Neural progenitor cell (in vitro differentiated cells): ENCODE results near the gene PITX3. TPM values are rescaled to one million over a fixed set of nuclear protein-coding genes. Genes with fewer than 3 reads are reported as not detected.
A peak's percentile ranks its signal among the peaks of the same experiment; 100 is the strongest.

Experiments used
- DNase-seq: peaks from one replicate; pipeline ENCODE4 v3.0.0-alpha.2; 2016; ENCODE audit warnings: low spot score
- H2AFZ ChIP-seq: fragments of 200-600 bp; sonication (generic); replicated peaks from 2 replicates; pipeline ENCODE4 v1.6.1; 2016; ENCODE audit warnings: antibody characterized with exemption
- H3F3A ChIP-seq: fragments of 200-600 bp; sonication (generic); 2 replicates; pipeline ENCODE4 v1.6.1; 2016; ENCODE audit warnings: antibody characterized with exemption, low read depth
- H3K27ac ChIP-seq: fragments of 200-600 bp; sonication (generic); 2 replicates; pipeline ENCODE4 v1.5.1; 2016; ENCODE audit warnings: mild to moderate bottlenecking
- H3K27me3 ChIP-seq: fragments of 200-600 bp; sonication (generic); 2 replicates; pipeline ENCODE4 v1.6.1; 2016; ENCODE audit warnings: mild to moderate bottlenecking, moderate library complexity
- H3K36me3 ChIP-seq: fragments of 200-600 bp; sonication (generic); 2 replicates; pipeline ENCODE4 v1.5.1; 2016
- H3K4me1 ChIP-seq: fragments of 200-600 bp; sonication (generic); 2 replicates; pipeline ENCODE4 v1.6.1; 2016; ENCODE audit warnings: mixed run types
- H3K4me2 ChIP-seq: fragments of 200-600 bp; sonication (generic); 2 replicates; pipeline ENCODE4 v1.6.1; 2016
- H3K4me3 ChIP-seq: fragments of 200-600 bp; sonication (generic); 2 replicates; pipeline ENCODE4 v1.5.1; 2016
- H3K79me2 ChIP-seq: fragments of 200-600 bp; sonication (generic); 2 replicates; pipeline ENCODE4 v1.6.1; 2016; ENCODE audit warnings: low read depth
- H3K9ac ChIP-seq: fragments of 200-600 bp; sonication (generic); 2 replicates; pipeline ENCODE4 v1.6.1; 2016
- H3K9me3 ChIP-seq: fragments of 200-600 bp; sonication (generic); 2 replicates; pipeline ENCODE4 v1.5.1; 2016; ENCODE audit warnings: low read depth
- H4K20me1 ChIP-seq: fragments of 200-600 bp; sonication (generic); 2 replicates; pipeline ENCODE4 v1.6.1; 2016; ENCODE audit warnings: low read depth
- H3K27ac Mint-ChIP-seq: 3 replicates; pipeline ENCODE4 v1.8.0; 2021; ENCODE audit warnings: mixed read lengths
- H3K27me3 Mint-ChIP-seq: 2 replicates; pipeline ENCODE4 v1.8.0; 2022; ENCODE audit warnings: low read depth, mild to moderate bottlenecking, inconsistent platforms, moderate library complexity, mixed read lengths; ENCODE audit not compliant: insufficient read depth
- H3K36me3 Mint-ChIP-seq: 3 replicates; pipeline ENCODE4 v1.8.0; 2021; ENCODE audit warnings: mixed read lengths
- H3K4me1 Mint-ChIP-seq: 3 replicates; pipeline ENCODE4 v1.8.0; 2021; ENCODE audit warnings: mixed read lengths
- H3K4me3 Mint-ChIP-seq: 3 replicates; pipeline ENCODE4 v1.8.0; 2021; ENCODE audit warnings: mild to moderate bottlenecking, moderate library complexity, mixed read lengths
- H3K9me3 Mint-ChIP-seq: 3 replicates; pipeline ENCODE4 v1.8.0; 2020; ENCODE audit warnings: mixed read lengths
- CTCF ChIP-seq: fragments of 200-600 bp; sonication (generic); IDR thresholded peaks from 2 replicates; pipeline ENCODE4 v1.5.1; 2017; ENCODE audit warnings: antibody characterized with exemption, mild to moderate bottlenecking
- EZH2 ChIP-seq: fragments of 200-600 bp; sonication (generic); IDR thresholded peaks from 2 replicates; pipeline ENCODE4 v1.6.1; 2017; ENCODE audit warnings: antibody characterized with exemption, mild to moderate bottlenecking, moderate library complexity
- EZH2phosphoT487 ChIP-seq: fragments of 200-600 bp; sonication (generic); IDR thresholded peaks from 2 replicates; pipeline ENCODE4 v1.6.1; 2017; ENCODE audit warnings: antibody characterized with exemption
- total RNA-seq: library from RNA; depleted of rRNA; stranded (reverse); fragments of >200 nt; gene quantifications from 2 replicates; pipeline ENCODE4 v1.2.3, GENCODE V29; 2015; ENCODE audit warnings: low replicate concordance

Gene PITX3
- total RNA-seq, 1 donor from 2014 or later, result not detected

- H3K9me3 ChIP-seq, result no peaks in the 10 kb centered on the region
- H3K9ac ChIP-seq, result peak overlapping the region; percentile 68
- H3K79me2 ChIP-seq, result peaks cover 52% of the 10 kb centered on the region
- peak overlapping the region; percentile 99 for H3K4me3 Mint-ChIP-seq
- H3F3A ChIP-seq, result peaks cover 11% of the 10 kb centered on the region
- H3K27ac ChIP-seq, result peak overlapping the region; percentile 81
- H3K9me3 Mint-ChIP-seq, result no peaks in the 10 kb centered on the region
- H4K20me1 ChIP-seq, result peaks cover 32% of the 10 kb centered on the region
- H2AFZ ChIP-seq, result no peak overlapping the region
- H3K27ac Mint-ChIP-seq, result peak overlapping the region; percentile 84
- H3K27me3 Mint-ChIP-seq, result peaks cover 17% of the 10 kb centered on the region
- DNase-seq, result no peak
- peak overlapping the region; percentile 73 for H3K4me3 ChIP-seq
- H3K36me3 Mint-ChIP-seq, result peaks cover 4% of the 10 kb centered on the region
- peaks cover 19% of the 10 kb centered on the region for H3K4me1 ChIP-seq
- H3K36me3 ChIP-seq, result no peaks in the 10 kb centered on the region
- H3K27me3 ChIP-seq, result peaks cover 31% of the 10 kb centered on the region
- H3K4me2 ChIP-seq, result peak overlapping the region; percentile 92
- H3K4me1 Mint-ChIP-seq, result peaks cover 35% of the 10 kb centered on the region
- no peak for TF ChIP-seq EZH2
- no peak for TF ChIP-seq EZH2phosphoT487
- TF ChIP-seq CTCF, result no peak
Observed at GRCh38 chr10:102245932-102246251, 4.6 kb upstream of the PITX3 start.

- Histone ChIP-seq H3K27ac (peak within 1 kb of the TSS; percentile 81), H4K20me1 (peaks cover 36% of the 10 kb centered on the region), H2AFZ (peak within 1 kb of the TSS; percentile 83), H3K4me2 (peak within 1 kb of the TSS; percentile 92), H3K9ac (peak within 1 kb of the TSS; percentile 68), H3K36me3 (no peaks in the 10 kb centered on the region), H3K4me3 (peak within 1 kb of the TSS; percentile 73), H3K27me3 (peaks cover 37% of the 10 kb centered on the region), H3K9me3 (no peaks in the 10 kb centered on the region), H3F3A (peaks cover 14% of the 10 kb centered on the region), H3K79me2 (peaks cover 46% of the 10 kb centered on the region), H3K4me1 (peaks cover 23% of the 10 kb centered on the region)
- peaks cover 39% of the 10 kb centered on the region for H3K4me1 Mint-ChIP-seq
- H3K36me3 Mint-ChIP-seq, result peaks cover 4% of the 10 kb centered on the region
- DNase-seq, result peak; percentile 99
- TF ChIP-seq EZH2, result no peak
- no peak for TF ChIP-seq CTCF
- TF ChIP-seq EZH2phosphoT487, result no peak
- no peaks in the 10 kb centered on the region for H3K9me3 Mint-ChIP-seq
- H3K4me3 Mint-ChIP-seq, result peak within 1 kb of the TSS; percentile 99
- H3K27ac Mint-ChIP-seq, result peak within 1 kb of the TSS; percentile 84
- H3K27me3 Mint-ChIP-seq, result peaks cover 20% of the 10 kb centered on the region
Observed at GRCh38 chr10:102245082-102245931, 4.0 kb upstream of the PITX3 start, which contains the start of gene GBF1. GBF1 (plus strand) TSS chr10:102245532; CDS start chr10:102258939, 13,407 bp downstream.

- TF ChIP-seq EZH2, result no peak
- H3K4me1 Mint-ChIP-seq, result peaks cover 39% of the 10 kb centered on the region
Observed at GRCh38 chr10:102243309-102243708, 2.0 kb upstream of the PITX3 start.

GRCh38 chr10:102242118-102242485 lies 790 bp upstream of the PITX3 start:
- H3K4me3 ChIP-seq, result peak overlapping the region; percentile 66
- H2AFZ ChIP-seq, result peak overlapping the region; percentile 12
- H3K4me1 Mint-ChIP-seq, result peaks cover 30% of the 10 kb centered on the region
- H3K27me3 ChIP-seq, result peaks cover 69% of the 10 kb centered on the region
- H3F3A ChIP-seq, result peaks cover 19% of the 10 kb centered on the region
- no peaks in the 10 kb centered on the region for H3K36me3 Mint-ChIP-seq
- no peak overlapping the region for H3K9ac ChIP-seq
- TF ChIP-seq CTCF, result no peak
- TF ChIP-seq EZH2phosphoT487, result no peak
- no peak for TF ChIP-seq EZH2
- H3K27ac Mint-ChIP-seq, result no peak overlapping the region
- H3K27me3 Mint-ChIP-seq, result peaks cover 46% of the 10 kb centered on the region
- no peaks in the 10 kb centered on the region for H3K36me3 ChIP-seq
- peak overlapping the region; percentile 76 for H3K4me2 ChIP-seq
- peaks cover 32% of the 10 kb centered on the region for H4K20me1 ChIP-seq
- no peak for DNase-seq
- H3K4me3 Mint-ChIP-seq, result peak overlapping the region; percentile 78
- H3K27ac ChIP-seq, result no peak overlapping the region
- H3K4me1 ChIP-seq, result peaks cover 19% of the 10 kb centered on the region
- H3K9me3 Mint-ChIP-seq, result no peaks in the 10 kb centered on the region
- peaks cover 16% of the 10 kb centered on the region for H3K79me2 ChIP-seq
- H3K9me3 ChIP-seq, result no peaks in the 10 kb centered on the region

More at GRCh38 chr10:102243309-102243708, 2.0 kb upstream of the PITX3 start:
- Mint-ChIP-seq H3K4me3 (no peak overlapping the region), H3K27ac (no peak overlapping the region), H3K27me3 (peaks cover 37% of the 10 kb centered on the region), H3K9me3 (no peaks in the 10 kb centered on the region), H3K36me3 (no peaks in the 10 kb centered on the region)
- Histone ChIP-seq H3K4me2 (no peak overlapping the region), H3K4me3 (no peak overlapping the region), H3F3A (peaks cover 19% of the 10 kb centered on the region), H3K27ac (no peak overlapping the region), H3K4me1 (peaks cover 23% of the 10 kb centered on the region), H3K79me2 (peaks cover 28% of the 10 kb centered on the region), H3K9me3 (no peaks in the 10 kb centered on the region), H2AFZ (no peak overlapping the region), H3K9ac (no peak overlapping the region), H3K27me3 (peaks cover 57% of the 10 kb centered on the region), H4K20me1 (peaks cover 44% of the 10 kb centered on the region), H3K36me3 (no peaks in the 10 kb centered on the region)
- DNase-seq, result no peak
